Smooth muscle cell (in vitro differentiated cells): ENCODE measurements around the gene LRPAP1. TPM values are rescaled to one million over a fixed set of nuclear protein-coding genes. Genes with fewer than 3 reads are reported as not detected.

Experiments
- DNase-seq: peaks from one replicate; lab custom pipeline; 2025; ENCODE audit not compliant: unreplicated experiment; lab: John Stamatoyannopoulos, UW
- H2AFZ ChIP-seq: fragments of 200-600 bp; sonication (generic); 2 replicates; pipeline ENCODE4 v1.6.0; 2016; ENCODE audit warnings: antibody characterized with exemption, low read depth, mild to moderate bottlenecking
- H3F3A ChIP-seq: fragments of 200-600 bp; sonication (generic); 2 replicates; pipeline ENCODE4 v1.6.0; 2017; ENCODE audit warnings: antibody characterized with exemption, low read depth
- H3K27ac ChIP-seq: fragments of 200-600 bp; sonication (generic); 2 replicates; pipeline ENCODE4 v1.5.1; 2016; ENCODE audit warnings: low read depth, mild to moderate bottlenecking
- H3K27me3 ChIP-seq: fragments of 200-600 bp; sonication (generic); 2 replicates; pipeline ENCODE4 v1.6.1; 2016; ENCODE audit warnings: low read depth, mild to moderate bottlenecking
- H3K36me3 ChIP-seq: fragments of 200-600 bp; sonication (generic); 2 replicates; pipeline ENCODE4 v1.5.1; 2016; ENCODE audit warnings: low read depth
- H3K4me1 ChIP-seq: fragments of 200-600 bp; sonication (generic); 2 replicates; pipeline ENCODE4 v1.5.1; 2016; ENCODE audit warnings: low read depth
- H3K4me2 ChIP-seq: fragments of 200-600 bp; sonication (generic); 2 replicates; pipeline ENCODE4 v1.6.0; 2016; ENCODE audit warnings: mild to moderate bottlenecking
- H3K4me3 ChIP-seq: fragments of 200-600 bp; sonication (generic); 2 replicates; pipeline ENCODE4 v1.5.1; 2016; ENCODE audit warnings: mild to moderate bottlenecking
- H3K79me2 ChIP-seq: fragments of 200-600 bp; sonication (generic); 2 replicates; pipeline ENCODE4 v1.6.0; 2016; ENCODE audit warnings: low read depth, mild to moderate bottlenecking
- H3K9ac ChIP-seq: fragments of 200-600 bp; sonication (generic); 2 replicates; pipeline ENCODE4 v1.6.0; 2016; ENCODE audit warnings: low read depth
- H3K9me3 ChIP-seq: fragments of 200-600 bp; sonication (generic); replicated peaks from 2 replicates; pipeline ENCODE4 v1.5.1; 2016; ENCODE audit warnings: low read depth
- H4K20me1 ChIP-seq: fragments of 200-600 bp; sonication (generic); 2 replicates; pipeline ENCODE4 v1.6.0; 2016; ENCODE audit warnings: low read depth
- CTCF ChIP-seq: fragments of 200-600 bp; sonication (generic); IDR thresholded peaks from 2 replicates; pipeline ENCODE4 v1.5.1; 2017; ENCODE audit warnings: borderline replicate concordance, mild to moderate bottlenecking, antibody characterized with exemption; ENCODE audit not compliant: insufficient read depth, poor library complexity, severe bottlenecking
- WGBS: methylation state at CpG from one replicate; pipeline ENCODE4 v1.1.7; 2016; ENCODE audit warnings: low lambda C conversion rate; 5-methylcytosine and 5-hydroxymethylcytosine counted together
- polyA plus RNA-seq: library from polyadenylated mRNA; unstranded; fragments of >200 nt; fragmentation: Nextera tagmentation; extraction: Ambion mirVana; gene quantifications from 2 replicates; pipeline ENCODE4 v1.2.1, GENCODE V29; 2016
- total RNA-seq: library from RNA; depleted of rRNA; stranded (reverse); fragments of >200 nt; gene quantifications from 2 replicates; pipeline ENCODE4 v1.2.3, GENCODE V29; 2014

Gene LRPAP1
- total and polyA plus RNA-seq, 2 experiments from 2014 or later = 82.6 to 277 TPM

GRCh38 chr4:3492741-3493719, 39.2 kb downstream of the LRPAP1 start:
- 94% methylated on average over 51 of the region's 55 CpGs for WGBS
- H4K20me1 ChIP-seq = peaks cover 20% of the 10 kb centered on the region
- H3K27me3 ChIP-seq = no peaks in the 10 kb centered on the region
- no peaks in the 10 kb centered on the region for H3K36me3 ChIP-seq
- H3K27ac ChIP-seq = no peak overlapping the region
- H3K4me3 ChIP-seq = no peak overlapping the region
- peaks cover 17% of the 10 kb centered on the region for H3K4me1 ChIP-seq
- H3F3A ChIP-seq = no peaks in the 10 kb centered on the region
- DNase-seq = no peak
- no peaks in the 10 kb centered on the region for H3K9me3 ChIP-seq
- no peak overlapping the region for H2AFZ ChIP-seq
- TF ChIP-seq CTCF = no peak
- H3K79me2 ChIP-seq = no peaks in the 10 kb centered on the region
- H3K4me2 ChIP-seq = no peak overlapping the region
- H3K9ac ChIP-seq = no peak overlapping the region

- Histone ChIP-seq H3K9me3 (no peaks in the 10 kb centered on the region), H3K9ac (no peak overlapping the region), H4K20me1 (peaks cover 8% of the 10 kb centered on the region), H3K79me2 (no peaks in the 10 kb centered on the region), H3K4me3 (no peak overlapping the region), H2AFZ (no peak overlapping the region), H3K4me2 (no peak overlapping the region), H3K27ac (no peak overlapping the region), H3K27me3 (no peaks in the 10 kb centered on the region), H3F3A (no peaks in the 10 kb centered on the region), H3K36me3 (no peaks in the 10 kb centered on the region), H3K4me1 (peaks cover 23% of the 10 kb centered on the region)
- DNase-seq = no peak
- 50% methylated on average over 13 of the region's 17 CpGs for WGBS
- TF ChIP-seq CTCF = no peak
Observed at GRCh38 chr4:3491681-3492405, 40.4 kb downstream of the LRPAP1 start.

GRCh38 chr4:3489451-3489962, 42.7 kb downstream of the LRPAP1 start:
- Histone ChIP-seq H3K27ac (no peak overlapping the region), H2AFZ (no peak overlapping the region), H3K4me3 (no peak overlapping the region), H3K9ac (no peak overlapping the region), H3K79me2 (no peaks in the 10 kb centered on the region), H4K20me1 (no peaks in the 10 kb centered on the region), H3K36me3 (no peaks in the 10 kb centered on the region), H3F3A (no peaks in the 10 kb centered on the region), H3K4me1 (peaks cover 26% of the 10 kb centered on the region), H3K4me2 (no peak overlapping the region), H3K9me3 (no peaks in the 10 kb centered on the region), H3K27me3 (no peaks in the 10 kb centered on the region)
- no peak for DNase-seq
- TF ChIP-seq CTCF = no peak
- 73% methylated on average over 17 of the region's 20 CpGs for WGBS
